ENCODE data around the gene CEP112. TPM values are rescaled to one million over a fixed set of nuclear protein-coding genes. Genes with fewer than 3 reads are reported as not detected.

CEP112 gene
- total RNA-seq, 1 donor from 2014 or later: 20.1 TPM

DNA sequence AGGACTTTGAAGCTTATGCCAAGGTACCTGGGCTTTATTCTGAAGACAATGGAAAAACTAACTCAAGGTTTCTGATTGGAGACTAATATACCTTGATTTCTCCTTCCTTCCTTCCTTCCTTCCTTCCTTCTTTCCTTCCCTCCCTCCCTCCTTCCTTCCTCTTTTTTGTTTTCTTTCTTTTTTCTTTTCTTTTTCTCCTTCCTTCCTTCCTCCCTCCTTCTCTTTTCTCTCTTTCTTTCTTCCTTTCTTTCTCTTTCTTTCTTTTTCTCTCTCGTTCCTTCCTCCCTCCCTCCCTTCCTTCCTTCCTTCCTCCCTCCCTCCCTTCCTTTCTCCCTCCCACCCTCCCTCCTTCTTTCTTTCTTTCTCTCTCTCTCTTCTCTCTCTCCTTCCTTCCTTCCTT is 531.9 kb downstream of the CEP112 start:
- Histone ChIP-seq H3K36me3 (no peaks in the 10 kb centered on the region), H3K9me3 (no peaks in the 10 kb centered on the region), H3K27ac (no peak overlapping the region), H3K4me3 (no peak overlapping the region), H3K27me3 (no peaks in the 10 kb centered on the region), H3K4me1 (no peaks in the 10 kb centered on the region)
- no peak for DNase-seq (ENCODE audit: extremely low spot score in 2 of 2)
- TF ChIP-seq POLR2AphosphoS5 (IDR thresholded peaks at IDR 0.05; ENCODE audit: insufficient read depth in 1 of 2, low read depth in 1 of 2): no peak
- TF ChIP-seq, protein P1, sequence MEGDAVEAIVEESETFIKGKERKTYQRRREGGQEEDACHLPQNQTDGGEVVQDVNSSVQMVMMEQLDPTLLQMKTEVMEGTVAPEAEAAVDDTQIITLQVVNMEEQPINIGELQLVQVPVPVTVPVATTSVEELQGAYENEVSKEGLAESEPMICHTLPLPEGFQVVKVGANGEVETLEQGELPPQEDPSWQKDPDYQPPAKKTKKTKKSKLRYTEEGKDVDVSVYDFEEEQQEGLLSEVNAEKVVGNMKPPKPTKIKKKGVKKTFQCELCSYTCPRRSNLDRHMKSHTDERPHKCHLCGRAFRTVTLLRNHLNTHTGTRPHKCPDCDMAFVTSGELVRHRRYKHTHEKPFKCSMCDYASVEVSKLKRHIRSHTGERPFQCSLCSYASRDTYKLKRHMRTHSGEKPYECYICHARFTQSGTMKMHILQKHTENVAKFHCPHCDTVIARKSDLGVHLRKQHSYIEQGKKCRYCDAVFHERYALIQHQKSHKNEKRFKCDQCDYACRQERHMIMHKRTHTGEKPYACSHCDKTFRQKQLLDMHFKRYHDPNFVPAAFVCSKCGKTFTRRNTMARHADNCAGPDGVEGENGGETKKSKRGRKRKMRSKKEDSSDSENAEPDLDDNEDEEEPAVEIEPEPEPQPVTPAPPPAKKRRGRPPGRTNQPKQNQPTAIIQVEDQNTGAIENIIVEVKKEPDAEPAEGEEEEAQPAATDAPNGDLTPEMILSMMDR (IDR thresholded peaks at IDR 0.05): no peak
- no peak for TF ChIP-seq POLR2A (IDR thresholded peaks at IDR 0.05)
- intact Hi-C loops (cut with DNase I): no loop called here

DNA sequence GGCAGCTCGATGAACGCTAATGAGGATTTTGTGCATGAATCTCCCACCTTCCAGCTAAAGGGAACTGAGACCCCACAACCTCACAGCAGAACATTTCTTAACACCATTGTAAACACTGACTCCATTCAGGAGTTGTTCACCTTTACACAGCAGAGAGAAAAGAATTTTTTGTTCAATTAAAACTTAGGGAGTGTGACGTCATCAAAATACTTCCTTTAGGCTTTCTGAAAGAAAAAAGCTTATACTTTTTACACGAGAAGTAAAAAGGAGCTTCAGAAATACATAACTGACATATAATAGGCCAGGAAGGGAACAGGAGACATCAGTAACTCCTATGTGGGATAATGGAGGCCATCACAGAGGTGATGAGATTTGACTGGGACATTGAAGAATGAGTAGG is 532.4 kb downstream of the CEP112 start:
- no peak for DNase-seq (ENCODE audit: extremely low spot score in 2 of 2)
- H3K27me3 ChIP-seq: no peaks in the 10 kb centered on the region
- H3K36me3 ChIP-seq: no peaks in the 10 kb centered on the region
- no peaks in the 10 kb centered on the region for H3K9me3 ChIP-seq
- TF ChIP-seq, protein P1 (IDR thresholded peaks at IDR 0.05): no peak
- no peak for TF ChIP-seq POLR2A (IDR thresholded peaks at IDR 0.05)
- TF ChIP-seq POLR2AphosphoS5 (IDR thresholded peaks at IDR 0.05; ENCODE audit: insufficient read depth in 1 of 2, low read depth in 1 of 2): no peak
- intact Hi-C loops (cut with DNase I): no loop called here
- no peak overlapping the region for H3K27ac ChIP-seq
- H3K4me3 ChIP-seq: no peak overlapping the region
- H3K4me1 ChIP-seq: no peaks in the 10 kb centered on the region

DNA sequence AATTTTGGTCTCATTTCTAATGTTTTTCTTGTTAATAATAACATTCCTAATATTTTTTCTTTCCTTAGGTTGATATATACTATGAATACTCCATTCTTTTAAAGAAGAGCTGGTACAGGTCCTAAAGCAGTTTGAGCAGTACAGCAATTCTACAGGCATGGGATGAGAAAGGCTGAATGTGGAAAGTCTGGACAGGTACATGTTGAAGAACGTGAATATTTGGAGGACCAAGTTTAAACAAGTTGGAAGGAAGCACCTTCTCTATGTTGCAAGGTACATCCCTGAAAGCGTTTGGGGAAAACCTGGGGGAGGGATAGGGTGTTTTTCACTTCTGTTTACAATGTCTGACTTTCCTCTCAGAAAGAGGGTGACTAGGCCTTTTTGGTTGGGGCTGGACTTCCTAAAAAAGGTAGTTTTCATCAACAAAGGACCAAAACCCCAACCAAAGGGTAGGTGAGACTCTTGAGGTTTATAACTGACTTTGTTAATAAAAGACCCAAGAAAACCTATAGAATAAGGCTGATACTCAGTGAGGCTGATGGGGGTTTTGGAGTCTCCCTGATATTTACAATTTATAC is 534.6 kb downstream of the CEP112 start:
- H3K4me1 ChIP-seq: no peaks in the 10 kb centered on the region
- no peaks in the 10 kb centered on the region for H3K9me3 ChIP-seq
- DNase-seq (ENCODE audit: extremely low spot score in 2 of 2): no peak
- H3K36me3 ChIP-seq: no peaks in the 10 kb centered on the region
- no peak overlapping the region for H3K27ac ChIP-seq
- TF ChIP-seq POLR2A (IDR thresholded peaks at IDR 0.05) (no peak), POLR2AphosphoS5 (IDR thresholded peaks at IDR 0.05; ENCODE audit: insufficient read depth in 1 of 2, low read depth in 1 of 2) (no peak)
- TF ChIP-seq, protein P1 (IDR thresholded peaks at IDR 0.05): no peak
- no peaks in the 10 kb centered on the region for H3K27me3 ChIP-seq
- intact Hi-C loops (cut with DNase I): no loop called here
- no peak overlapping the region for H3K4me3 ChIP-seq

DNA sequence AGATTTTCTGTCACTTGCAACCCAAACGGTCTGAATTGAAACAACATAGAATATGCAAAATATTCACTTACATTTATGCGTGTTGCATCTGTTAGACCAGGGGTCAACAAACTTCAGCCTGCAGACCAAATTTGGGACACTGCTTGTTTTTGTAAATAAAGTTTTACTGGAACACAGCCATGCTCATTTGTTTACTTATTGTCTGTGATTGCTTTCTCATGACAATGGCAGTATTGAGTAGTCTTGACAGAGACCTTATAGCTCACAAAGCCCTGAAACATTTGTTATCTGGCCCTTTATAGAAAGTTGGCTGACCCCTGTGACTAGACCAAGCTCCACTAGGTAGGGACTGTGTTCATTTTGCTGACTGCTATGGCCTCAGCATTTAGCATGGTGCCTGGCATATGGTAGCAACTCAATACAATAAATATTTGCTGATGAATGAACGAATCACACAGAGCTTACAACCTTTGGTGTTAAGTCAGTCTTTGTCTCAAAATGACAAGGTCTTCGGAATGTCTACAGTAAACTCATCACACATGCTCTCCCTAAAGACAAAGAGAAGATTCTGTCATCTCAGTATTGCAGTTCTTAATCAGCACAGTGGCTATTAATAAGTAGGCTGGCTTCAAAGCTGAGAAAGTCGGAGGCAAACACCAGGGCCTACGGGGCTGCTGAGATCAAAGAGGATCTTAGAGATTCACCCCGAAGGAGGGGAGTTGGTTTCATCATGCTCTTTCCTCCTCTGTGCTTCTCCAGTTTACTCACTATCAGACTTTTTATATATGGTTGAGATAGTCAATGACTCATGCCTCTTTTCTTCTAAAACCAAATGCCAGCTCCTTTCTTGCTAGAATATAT is 535.3 kb downstream of the CEP112 start:
- TF ChIP-seq POLR2A (IDR thresholded peaks at IDR 0.05): no peak
- TF ChIP-seq, protein P1 (IDR thresholded peaks at IDR 0.05): no peak
- no peak for TF ChIP-seq POLR2AphosphoS5 (IDR thresholded peaks at IDR 0.05; ENCODE audit: insufficient read depth in 1 of 2, low read depth in 1 of 2)
- DNase-seq (ENCODE audit: extremely low spot score in 2 of 2): no peak
- Histone ChIP-seq H3K36me3 (no peaks in the 10 kb centered on the region), H3K4me1 (no peaks in the 10 kb centered on the region), H3K27me3 (no peaks in the 10 kb centered on the region), H3K9me3 (no peaks in the 10 kb centered on the region), H3K27ac (no peak overlapping the region), H3K4me3 (no peak overlapping the region)
- intact Hi-C loops (cut with DNase I): no loop called here

DNA sequence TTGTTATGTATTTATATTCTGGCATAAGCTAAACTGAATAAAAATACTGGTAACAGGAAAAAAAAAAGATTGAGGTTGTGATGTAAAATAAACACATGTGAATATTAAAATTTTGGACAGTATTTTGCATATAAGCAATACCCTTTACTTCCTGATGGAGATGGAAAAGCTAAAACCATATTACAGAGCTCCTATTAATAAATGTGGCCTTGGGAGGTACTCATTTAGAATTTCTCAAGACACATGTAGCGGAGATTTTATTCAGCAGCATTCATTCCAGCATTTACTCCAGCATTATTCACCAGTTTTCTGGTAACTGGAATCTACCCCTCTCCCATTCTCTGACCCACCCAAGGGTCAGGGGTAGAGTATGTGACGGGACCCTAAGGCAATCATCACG is 536.2 kb downstream of the CEP112 start:
- no peak for DNase-seq (ENCODE audit: extremely low spot score in 2 of 2)
- intact Hi-C loops (cut with DNase I): no loop called here
- Histone ChIP-seq H3K4me1 (no peaks in the 10 kb centered on the region), H3K36me3 (no peaks in the 10 kb centered on the region), H3K9me3 (no peaks in the 10 kb centered on the region), H3K27me3 (no peaks in the 10 kb centered on the region), H3K27ac (no peak overlapping the region), H3K4me3 (no peak overlapping the region)
- TF ChIP-seq, protein P1 (IDR thresholded peaks at IDR 0.05): no peak
- TF ChIP-seq POLR2A (IDR thresholded peaks at IDR 0.05): no peak
- no peak for TF ChIP-seq POLR2AphosphoS5 (IDR thresholded peaks at IDR 0.05; ENCODE audit: insufficient read depth in 1 of 2, low read depth in 1 of 2)

All from vagina (tissue), 2 donors.